Right lobe of liver (tissue), 4 donors: Measurements from ENCODE around the gene ZMIZ1.

Experiments
- CTCF ChIP-seq, 4 donors: fragments of 200-600 bp in 3 of 4; fragments of 450-650 bp in 1 of 4; IDR thresholded peaks; one replicate each; pipeline versions ENCODE4 v1.5.1 to v1.8.0; 2016 to 2022; ENCODE audit warnings: antibody characterized with exemption in 4 of 4, mild to moderate bottlenecking in 2 of 4
- POLR2A ChIP-seq: fragments of 450-650 bp; IDR thresholded peaks from one replicate; pipeline ENCODE4 v1.6.1; 2017; ENCODE audit warnings: antibody characterized with exemption, mild to moderate bottlenecking
- donor health status: DM: no; HTN: no; CAD: no.
- donor health status: DM: no; HTN: no; CAD: no.
- donor health status: DM: no; HTN: yes; CAD: no.

- TF ChIP-seq CTCF (IDR thresholded peaks at IDR 0.05) = no peak
- no peak for TF ChIP-seq POLR2A
Observed at GRCh38 chr10:79235765-79236432, 167.1 kb downstream of the ZMIZ1 start.
